ENCODE data around the gene LIPK. TPM values are rescaled to one million over a fixed set of nuclear protein-coding genes. Genes with fewer than 3 reads are reported as not detected.
"Not testable (repeated sequence)": the region's sequence is repeated elsewhere in the genome, so short reads cannot be mapped to it uniquely, and the experiment has no call there.

LIPK gene, protein sequence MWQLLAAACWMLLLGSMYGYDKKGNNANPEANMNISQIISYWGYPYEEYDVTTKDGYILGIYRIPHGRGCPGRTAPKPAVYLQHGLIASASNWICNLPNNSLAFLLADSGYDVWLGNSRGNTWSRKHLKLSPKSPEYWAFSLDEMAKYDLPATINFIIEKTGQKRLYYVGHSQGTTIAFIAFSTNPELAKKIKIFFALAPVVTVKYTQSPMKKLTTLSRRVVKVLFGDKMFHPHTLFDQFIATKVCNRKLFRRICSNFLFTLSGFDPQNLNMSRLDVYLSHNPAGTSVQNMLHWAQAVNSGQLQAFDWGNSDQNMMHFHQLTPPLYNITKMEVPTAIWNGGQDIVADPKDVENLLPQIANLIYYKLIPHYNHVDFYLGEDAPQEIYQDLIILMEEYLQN
- 1 to 10 TPM in 1 of 2 donors, under 1 TPM in 1; 0.12 to 1.2 TPM for polyA plus RNA-seq

DNA sequence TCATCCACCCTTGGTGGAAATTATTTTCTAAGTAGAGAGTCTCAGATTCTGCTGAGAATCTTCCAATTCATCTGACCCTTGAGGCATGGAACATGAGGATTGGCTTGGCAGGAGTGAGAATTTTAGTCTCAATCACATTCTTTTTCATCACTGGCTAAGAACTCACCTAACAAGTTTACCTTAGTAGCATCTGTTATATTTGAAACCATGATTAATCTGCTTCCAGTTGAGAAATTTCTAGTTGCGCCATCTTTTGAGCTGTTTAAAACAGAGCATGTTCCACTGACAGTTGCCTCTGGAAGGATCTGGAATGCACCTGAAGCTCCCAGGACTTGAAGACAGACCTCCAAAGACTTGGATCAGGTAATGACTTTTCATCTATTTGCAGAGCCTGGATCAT lies at the start of gene LIPK:
Gene LIPK (plus strand): TSS at position 292 of the 400 bp plus-strand sequence. CDS start 18,295 bp downstream, outside the sequence.
- Histone ChIP-seq H3K9me3 (ENCODE audit: control insufficient read depth in 2 of 2, insufficient read depth in 1 of 2, low read depth in 1 of 2, low read length in 1 of 2) (no peaks in the 10 kb centered on the region), H3K27ac (ENCODE audit: low read depth in 2 of 2, low read length in 1 of 2) (no peak within 1 kb of the TSS), H3K4me1 (ENCODE audit: control insufficient read depth in 2 of 2, insufficient read depth in 2 of 2, low read length in 1 of 2) (no peaks in the 10 kb centered on the region), H3K27me3 (ENCODE audit: control insufficient read depth in 1 of 2, insufficient read depth in 2 of 2, low read length in 2 of 2) (no peaks in the 10 kb centered on the region), H3K36me3 (ENCODE audit: control insufficient read depth in 2 of 2, insufficient read depth in 2 of 2, low read length in 1 of 2) (no peaks in the 10 kb centered on the region), H3K4me3 (ENCODE audit: low read depth in 1 of 2, low read length in 2 of 2) (no peak within 1 kb of the TSS)
- 51 to 73% methylated on average over 1 of the region's 1 CpG for WGBS, 2 donors

DNA sequence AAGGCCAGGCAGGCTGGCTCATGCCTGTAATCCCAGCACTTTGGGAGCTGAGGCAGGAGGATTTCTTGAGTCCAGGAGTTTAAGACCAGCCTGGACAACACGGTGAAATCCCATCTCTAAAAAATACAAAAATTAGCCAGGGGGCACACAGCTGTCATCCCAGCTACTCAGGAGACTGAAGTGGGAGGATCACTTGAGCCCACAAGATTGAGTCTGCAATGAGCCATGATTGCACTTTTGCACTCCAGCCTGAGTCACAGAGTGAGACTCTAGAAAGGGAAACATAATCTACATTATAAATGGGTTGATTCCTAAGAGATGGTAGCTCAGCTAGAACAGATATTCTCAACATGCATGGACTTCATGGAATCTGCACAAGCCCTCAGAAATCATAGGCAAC lies 48.1 kb upstream of the LIPK start:
- Histone ChIP-seq H3K4me3 (ENCODE audit: low read depth in 1 of 2, low read length in 2 of 2) (no peak overlapping the region), H3K27ac (ENCODE audit: low read depth in 2 of 2, low read length in 1 of 2) (no peak overlapping the region), H3K9me3 (ENCODE audit: control insufficient read depth in 2 of 2, insufficient read depth in 1 of 2, low read depth in 1 of 2, low read length in 1 of 2) (no peaks in the 10 kb centered on the region), H3K36me3 (ENCODE audit: control insufficient read depth in 2 of 2, insufficient read depth in 2 of 2, low read length in 1 of 2) (no peaks in the 10 kb centered on the region), H3K4me1 (ENCODE audit: control insufficient read depth in 2 of 2, insufficient read depth in 2 of 2, low read length in 1 of 2) (no peaks in the 10 kb centered on the region), H3K27me3 (ENCODE audit: control insufficient read depth in 1 of 2, insufficient read depth in 2 of 2, low read length in 2 of 2) (no peaks in the 10 kb centered on the region)
- WGBS, 2 donors = 48 to 50% methylated on average over 1 of the region's 1 CpG

DNA sequence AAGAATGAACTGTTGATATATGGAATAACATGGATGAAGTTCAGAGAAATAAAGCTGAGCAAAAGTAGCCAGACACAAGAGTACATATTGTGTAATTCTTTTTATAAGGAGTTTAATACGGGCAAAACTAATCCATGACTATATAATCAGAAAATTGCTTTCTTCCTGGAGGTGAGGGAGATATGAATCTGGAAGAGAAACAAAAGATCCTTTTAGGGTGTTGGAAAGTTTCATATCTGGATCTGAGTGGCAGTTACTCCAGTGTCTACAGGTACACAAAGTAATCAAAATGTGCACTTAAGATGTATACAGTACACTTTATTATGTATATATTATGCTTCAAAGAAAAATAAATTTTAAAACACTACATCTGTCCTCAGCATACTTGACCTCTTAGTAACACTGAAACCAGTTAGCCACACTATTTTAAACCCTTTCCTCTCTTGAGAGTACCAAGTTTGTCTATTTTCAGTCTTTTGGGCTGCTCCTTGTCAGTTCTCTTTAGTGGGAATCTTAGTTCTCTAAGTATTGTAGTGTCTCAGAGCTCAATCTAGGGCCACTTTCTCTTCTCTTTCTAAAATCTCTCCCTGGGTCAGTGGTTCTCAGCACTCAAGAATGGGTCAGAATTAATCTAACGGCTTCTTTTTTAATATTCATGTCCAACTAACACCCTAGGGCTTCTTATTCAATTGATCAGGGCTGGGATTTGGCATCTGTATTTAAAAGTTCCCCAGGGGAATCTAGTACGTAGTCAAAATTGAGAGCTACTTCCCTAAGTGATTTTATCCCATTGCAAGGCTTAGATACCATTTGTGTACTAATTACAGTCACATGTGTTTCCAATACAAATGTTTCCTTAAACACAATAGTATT lies 46.1 kb upstream of the LIPK start:
- no peak overlapping the region for H3K27ac ChIP-seq (ENCODE audit: low read depth in 2 of 2, low read length in 1 of 2)
- no peak overlapping the region for H3K4me3 ChIP-seq (ENCODE audit: low read depth in 1 of 2, low read length in 2 of 2)
- 63 to 69% methylated on average over 3 of the region's 3 CpGs for WGBS, 2 donors
- H3K4me1 ChIP-seq (ENCODE audit: control insufficient read depth in 2 of 2, insufficient read depth in 2 of 2, low read length in 1 of 2) = no peaks in the 10 kb centered on the region
- no peaks in the 10 kb centered on the region for H3K9me3 ChIP-seq (ENCODE audit: control insufficient read depth in 2 of 2, insufficient read depth in 1 of 2, low read depth in 1 of 2, low read length in 1 of 2)
- no peaks in the 10 kb centered on the region for H3K36me3 ChIP-seq (ENCODE audit: control insufficient read depth in 2 of 2, insufficient read depth in 2 of 2, low read length in 1 of 2)
- H3K27me3 ChIP-seq (ENCODE audit: control insufficient read depth in 1 of 2, insufficient read depth in 2 of 2, low read length in 2 of 2) = no peaks in the 10 kb centered on the region

DNA sequence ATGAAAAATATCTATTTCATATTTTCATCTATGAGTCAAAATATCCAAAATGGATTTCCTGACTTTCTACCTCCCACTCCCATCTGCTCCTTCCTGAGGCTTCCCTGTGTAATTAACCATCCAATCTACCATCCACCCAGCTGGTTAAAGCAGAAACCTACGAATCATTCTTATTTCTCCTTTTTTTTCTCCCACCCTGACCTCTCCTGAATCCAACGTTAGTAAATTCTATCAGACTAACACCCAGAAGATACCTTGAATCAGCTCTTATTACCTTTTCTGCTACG lies 45.5 kb upstream of the LIPK start:
- no peak overlapping the region for H3K4me3 ChIP-seq (ENCODE audit: low read depth in 1 of 2, low read length in 2 of 2)
- no peaks in the 10 kb centered on the region for H3K9me3 ChIP-seq (ENCODE audit: control insufficient read depth in 2 of 2, insufficient read depth in 1 of 2, low read depth in 1 of 2, low read length in 1 of 2)
- no peak overlapping the region for H3K27ac ChIP-seq (ENCODE audit: low read depth in 2 of 2, low read length in 1 of 2)
- no peaks in the 10 kb centered on the region for H3K36me3 ChIP-seq (ENCODE audit: control insufficient read depth in 2 of 2, insufficient read depth in 2 of 2, low read length in 1 of 2)
- 50 to 51% methylated on average over 3 of the region's 3 CpGs for WGBS, 2 donors
- H3K4me1 ChIP-seq (ENCODE audit: control insufficient read depth in 2 of 2, insufficient read depth in 2 of 2, low read length in 1 of 2) = no peaks in the 10 kb centered on the region
- no peaks in the 10 kb centered on the region for H3K27me3 ChIP-seq (ENCODE audit: control insufficient read depth in 1 of 2, insufficient read depth in 2 of 2, low read length in 2 of 2)

DNA sequence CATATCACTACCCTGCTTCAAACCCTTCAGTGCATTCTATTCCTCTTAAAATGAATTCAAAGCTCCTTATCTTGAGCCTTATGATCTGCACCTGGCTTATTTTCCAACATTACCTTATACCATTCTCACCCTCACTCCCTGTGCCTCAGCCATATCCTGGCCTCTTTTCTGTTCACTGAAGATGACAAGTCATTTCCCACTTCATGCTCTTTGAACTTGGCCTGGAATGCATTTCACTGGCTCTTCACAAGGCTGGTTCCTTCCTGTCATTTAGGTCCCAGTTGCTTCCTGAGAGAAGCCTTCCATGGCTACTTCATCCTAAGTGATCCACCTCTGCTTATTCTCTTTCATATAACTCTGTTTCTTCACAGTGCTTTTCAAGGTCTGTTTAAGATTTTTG lies 45.0 kb upstream of the LIPK start:
- Histone ChIP-seq H3K4me1 (ENCODE audit: control insufficient read depth in 2 of 2, insufficient read depth in 2 of 2, low read length in 1 of 2) (no peaks in the 10 kb centered on the region), H3K27ac (ENCODE audit: low read depth in 2 of 2, low read length in 1 of 2) (no peak overlapping the region), H3K27me3 (ENCODE audit: control insufficient read depth in 1 of 2, insufficient read depth in 2 of 2, low read length in 2 of 2) (no peaks in the 10 kb centered on the region), H3K36me3 (ENCODE audit: control insufficient read depth in 2 of 2, insufficient read depth in 2 of 2, low read length in 1 of 2) (no peaks in the 10 kb centered on the region), H3K9me3 (ENCODE audit: control insufficient read depth in 2 of 2, insufficient read depth in 1 of 2, low read depth in 1 of 2, low read length in 1 of 2) (no peaks in the 10 kb centered on the region), H3K4me3 (ENCODE audit: low read depth in 1 of 2, low read length in 2 of 2) (no peak overlapping the region)

DNA sequence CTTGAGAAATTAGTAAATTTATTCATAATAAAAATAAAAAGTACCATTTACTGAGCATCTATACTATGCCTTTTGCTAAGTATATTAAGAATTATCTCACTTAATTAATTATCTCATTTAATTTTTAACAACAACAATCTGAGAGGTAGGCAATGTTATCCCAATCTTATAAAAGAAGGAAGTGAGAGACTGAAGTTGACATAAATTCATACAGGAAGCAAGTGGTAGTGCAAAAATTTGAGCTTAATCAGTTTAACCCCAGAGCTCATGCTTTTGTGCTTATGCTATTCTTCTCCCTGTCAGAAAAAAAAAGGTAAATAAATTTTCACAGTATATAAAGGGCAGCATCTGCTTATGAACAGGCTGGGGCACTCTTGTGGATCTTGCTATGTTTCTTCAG lies 44.5 kb upstream of the LIPK start:
- Histone ChIP-seq H3K27ac (ENCODE audit: low read depth in 2 of 2, low read length in 1 of 2) (no peak overlapping the region), H3K4me1 (ENCODE audit: control insufficient read depth in 2 of 2, insufficient read depth in 2 of 2, low read length in 1 of 2) (no peaks in the 10 kb centered on the region), H3K9me3 (ENCODE audit: control insufficient read depth in 2 of 2, insufficient read depth in 1 of 2, low read depth in 1 of 2, low read length in 1 of 2) (no peaks in the 10 kb centered on the region), H3K27me3 (ENCODE audit: control insufficient read depth in 1 of 2, insufficient read depth in 2 of 2, low read length in 2 of 2) (no peaks in the 10 kb centered on the region), H3K4me3 (ENCODE audit: low read depth in 1 of 2, low read length in 2 of 2) (no peak overlapping the region), H3K36me3 (ENCODE audit: control insufficient read depth in 2 of 2, insufficient read depth in 2 of 2, low read length in 1 of 2) (no peaks in the 10 kb centered on the region)

DNA sequence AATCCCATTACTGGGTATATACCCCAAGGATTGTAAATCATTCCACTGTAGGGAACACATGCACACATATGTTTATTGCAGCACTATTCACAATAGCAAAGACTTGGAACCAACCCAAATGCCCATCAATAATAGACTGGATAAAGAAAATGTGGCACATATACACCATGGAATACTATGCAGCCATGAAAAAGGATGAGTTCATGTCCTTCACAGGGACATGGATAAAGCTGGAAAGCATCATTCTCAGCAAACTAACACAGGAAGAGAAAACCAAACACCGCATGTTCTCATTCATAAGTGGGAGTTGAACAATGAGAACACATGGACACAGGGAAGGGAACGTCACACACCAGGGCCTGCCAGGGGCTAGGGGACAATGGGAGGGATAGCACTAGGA lies 42.9 kb upstream of the LIPK start:
- not testable (repeated sequence) for H3K9me3 ChIP-seq (ENCODE audit: control insufficient read depth in 2 of 2, insufficient read depth in 1 of 2, low read depth in 1 of 2, low read length in 1 of 2); H3K4me1 ChIP-seq (ENCODE audit: control insufficient read depth in 2 of 2, insufficient read depth in 2 of 2, low read length in 1 of 2); H3K27ac ChIP-seq (ENCODE audit: low read depth in 2 of 2, low read length in 1 of 2); H3K36me3 ChIP-seq (ENCODE audit: control insufficient read depth in 2 of 2, insufficient read depth in 2 of 2, low read length in 1 of 2); H3K27me3 ChIP-seq (ENCODE audit: control insufficient read depth in 1 of 2, insufficient read depth in 2 of 2, low read length in 2 of 2); H3K4me3 ChIP-seq (ENCODE audit: low read depth in 1 of 2, low read length in 2 of 2)
- whole genome bisulfite sequencing, 2 donors = 87 to 96% methylated on average over 2 of the region's 2 CpGs

DNA sequence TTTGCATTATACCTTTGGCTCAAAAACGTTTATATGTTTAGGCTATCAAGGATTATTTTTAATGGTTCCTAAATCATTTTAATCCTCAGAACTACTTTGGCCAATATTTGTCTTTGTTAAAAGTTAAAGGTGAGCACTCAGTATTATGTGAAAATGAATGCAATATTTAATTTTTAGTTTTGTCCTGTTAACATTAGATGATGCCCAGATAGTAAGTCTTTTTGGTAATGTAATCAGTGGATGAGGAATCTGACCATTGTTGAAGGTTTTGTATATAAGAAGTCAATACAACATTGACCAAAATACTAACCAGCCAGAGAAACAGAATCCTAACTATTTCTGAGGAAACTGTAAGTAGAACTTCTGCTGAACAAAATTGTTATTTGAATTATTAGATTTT lies 41.9 kb upstream of the LIPK start, which contains the start of gene LIPF:
Gene LIPF (plus strand): TSS at position 301 of the 400 bp plus-strand sequence. CDS start 2,856 bp downstream, outside the sequence.
- H3K36me3 ChIP-seq (ENCODE audit: control insufficient read depth in 2 of 2, insufficient read depth in 2 of 2, low read length in 1 of 2) = no peaks in the 10 kb centered on the region
- no peak within 1 kb of the TSS for H3K4me3 ChIP-seq (ENCODE audit: low read depth in 1 of 2, low read length in 2 of 2)
- no peaks in the 10 kb centered on the region for H3K27me3 ChIP-seq (ENCODE audit: control insufficient read depth in 1 of 2, insufficient read depth in 2 of 2, low read length in 2 of 2)
- WGBS, 2 donors = 21 to 24% methylated on average over 1 of the region's 1 CpG
- H3K4me1 ChIP-seq (ENCODE audit: control insufficient read depth in 2 of 2, insufficient read depth in 2 of 2, low read length in 1 of 2) = no peaks in the 10 kb centered on the region
- no peak within 1 kb of the TSS for H3K27ac ChIP-seq (ENCODE audit: low read depth in 2 of 2, low read length in 1 of 2)
- H3K9me3 ChIP-seq (ENCODE audit: control insufficient read depth in 2 of 2, insufficient read depth in 1 of 2, low read depth in 1 of 2, low read length in 1 of 2) = no peaks in the 10 kb centered on the region

DNA sequence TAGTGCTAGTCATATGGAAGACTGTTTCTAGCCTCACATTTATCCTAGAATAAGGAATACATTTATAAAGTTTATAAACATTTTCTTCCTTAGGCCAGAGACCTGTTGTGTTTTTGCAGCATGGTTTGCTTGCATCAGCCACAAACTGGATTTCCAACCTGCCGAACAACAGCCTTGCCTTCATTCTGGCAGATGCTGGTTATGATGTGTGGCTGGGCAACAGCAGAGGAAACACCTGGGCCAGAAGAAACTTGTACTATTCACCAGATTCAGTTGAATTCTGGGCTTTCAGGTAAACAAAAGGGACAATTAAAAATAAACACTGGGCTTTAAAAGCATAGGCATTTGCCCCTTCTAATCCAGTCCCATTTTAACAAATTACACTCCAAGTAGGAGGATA lies 37.6 kb upstream of the LIPK start:
- no peaks in the 10 kb centered on the region for H3K27me3 ChIP-seq (ENCODE audit: control insufficient read depth in 1 of 2, insufficient read depth in 2 of 2, low read length in 2 of 2)
- H3K36me3 ChIP-seq (ENCODE audit: control insufficient read depth in 2 of 2, insufficient read depth in 2 of 2, low read length in 1 of 2) = no peaks in the 10 kb centered on the region
- no peak overlapping the region for H3K4me3 ChIP-seq (ENCODE audit: low read depth in 1 of 2, low read length in 2 of 2)
- no peaks in the 10 kb centered on the region for H3K4me1 ChIP-seq (ENCODE audit: control insufficient read depth in 2 of 2, insufficient read depth in 2 of 2, low read length in 1 of 2)
- no peaks in the 10 kb centered on the region for H3K9me3 ChIP-seq (ENCODE audit: control insufficient read depth in 2 of 2, insufficient read depth in 1 of 2, low read depth in 1 of 2, low read length in 1 of 2)
- WGBS, 2 donors = 75 to 78% methylated on average over 1 of the region's 1 CpG
- no peak overlapping the region for H3K27ac ChIP-seq (ENCODE audit: low read depth in 2 of 2, low read length in 1 of 2)
